IPS-NIHi7 (cell line): ENCODE measurements around the gene ARHGEF3.
A peak's percentile ranks its signal among the peaks of the same experiment; 100 is the strongest.

Source experiments
- DNase-seq: peaks from one replicate; pipeline ENCODE4 v3.0.0; 2012; ENCODE audit warnings: mixed read lengths; ENCODE audit errors: extremely low spot score

Gene ARHGEF3

GRCh38 chr3:56801662-56802377 lies at the start of gene ARHGEF3:
ARHGEF3 (minus strand) TSS chr3:56801949; CDS start chr3:56801798, 151 bp downstream.
- peak; percentile 94 for DNase-seq

GRCh38 chr3:56849698-56850097 lies 47.9 kb upstream of the ARHGEF3 start:
- no peak for DNase-seq

- DNase-seq = no peak
These were observed 43.8 kb upstream of the ARHGEF3 start for GRCh38 chr3:56845505-56845904.

GRCh38 chr3:56844536-56844935 lies 42.8 kb upstream of the ARHGEF3 start:
- no peak for DNase-seq

GRCh38 chr3:56839784-56840715 lies 38.3 kb upstream of the ARHGEF3 start:
- DNase-seq = peak; percentile 20

- DNase-seq = no peak
These were observed 36.7 kb upstream of the ARHGEF3 start for GRCh38 chr3:56838448-56838847.

GRCh38 chr3:56837196-56837955 lies 35.6 kb upstream of the ARHGEF3 start:
- DNase-seq = no peak

- no peak for DNase-seq
These were observed 34.8 kb upstream of the ARHGEF3 start for GRCh38 chr3:56836276-56837163.

GRCh38 chr3:56835650-56836227 lies 34.0 kb upstream of the ARHGEF3 start:
- DNase-seq = no peak

GRCh38 chr3:56833536-56833935 lies 31.8 kb upstream of the ARHGEF3 start:
- no peak for DNase-seq

GRCh38 chr3:56833022-56833421 lies 31.3 kb upstream of the ARHGEF3 start:
- DNase-seq = no peak

- DNase-seq = no peak
These were observed 29.8 kb upstream of the ARHGEF3 start for GRCh38 chr3:56831572-56831971.

GRCh38 chr3:56830884-56831283 lies 29.1 kb upstream of the ARHGEF3 start:
- DNase-seq = no peak

- no peak for DNase-seq
These were observed 27.8 kb upstream of the ARHGEF3 start for GRCh38 chr3:56829533-56829932.

GRCh38 chr3:56826831-56827722 lies 25.3 kb upstream of the ARHGEF3 start:
- no peak for DNase-seq

- no peak for DNase-seq
These were observed 24.1 kb upstream of the ARHGEF3 start for GRCh38 chr3:56825567-56826438.

- DNase-seq = no peak
These were observed 22.4 kb upstream of the ARHGEF3 start for GRCh38 chr3:56823984-56824703.

GRCh38 chr3:56823421-56823926 lies 21.7 kb upstream of the ARHGEF3 start:
- DNase-seq = no peak
